Fibroblast of upper back skin (primary cell): ENCODE results near the gene RNASE9.
"Not testable (repeated sequence)": the region's sequence is repeated elsewhere in the genome, so short reads cannot be mapped to it uniquely, and the experiment has no call there.

Source experiments
- DNase-seq: peaks from one replicate; pipeline ENCODE4 v3.0.0-alpha.2; 2013

The RNASE9 gene

DNA sequence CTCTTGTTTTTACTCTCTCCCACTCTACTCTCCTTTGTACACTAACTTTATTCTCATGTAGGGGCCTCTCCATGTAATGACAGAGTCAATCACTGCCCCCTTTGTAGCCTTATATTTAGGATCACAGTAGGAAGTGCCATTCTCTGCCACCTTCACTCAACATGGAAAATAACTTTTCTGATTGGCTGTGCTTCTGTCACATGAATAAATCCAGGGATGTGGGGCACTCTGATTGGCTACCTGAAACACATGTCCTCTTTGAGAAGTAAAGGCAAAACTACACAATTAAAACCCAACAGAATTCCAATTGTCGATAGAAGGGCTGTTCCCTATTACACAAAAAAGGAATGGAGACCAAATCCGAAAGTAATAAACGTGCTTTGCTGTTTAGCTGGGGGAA is at the start of gene RNASE9:
RNASE9 (minus strand) TSS at position 87 of the 400 bp plus-strand sequence.
- DNase-seq, result no peak

DNA sequence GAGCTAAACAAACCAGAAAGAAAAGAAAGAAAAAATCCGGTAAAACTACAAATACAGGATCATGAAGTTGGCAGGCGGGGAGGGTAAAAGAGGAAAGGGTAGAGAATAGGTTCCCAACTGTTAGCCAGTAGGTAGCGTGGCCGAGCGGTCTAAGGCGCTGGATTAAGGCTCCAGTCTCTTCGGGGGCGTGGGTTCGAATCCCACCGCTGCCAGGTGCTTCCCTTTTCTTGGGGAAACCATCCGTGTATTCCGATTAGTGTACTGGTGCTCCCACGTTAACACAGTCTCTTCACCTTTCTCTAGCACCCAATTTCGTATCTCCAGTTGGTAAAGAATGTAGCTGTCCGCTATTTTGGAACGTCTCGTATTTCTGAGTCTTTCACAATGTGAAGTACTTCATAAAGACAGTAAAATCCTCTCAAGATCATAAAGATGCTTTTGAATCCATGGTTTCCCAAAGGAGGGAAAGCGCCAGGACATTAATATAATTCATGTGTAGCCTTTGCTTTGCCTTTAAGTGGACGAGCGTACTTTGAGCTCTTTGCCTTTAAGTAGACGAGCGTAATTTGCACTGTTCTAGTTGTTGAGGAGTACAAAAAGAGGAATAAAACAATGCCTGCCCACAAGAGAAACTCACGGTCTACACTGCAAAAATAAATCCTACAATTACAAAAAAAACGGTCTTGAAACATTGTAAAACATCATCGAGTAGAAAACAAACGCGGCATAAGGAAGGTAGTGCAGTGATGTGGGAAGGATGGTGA is 49.3 kb upstream of the RNASE9 start:
- peak; percentile 86 for DNase-seq

DNA sequence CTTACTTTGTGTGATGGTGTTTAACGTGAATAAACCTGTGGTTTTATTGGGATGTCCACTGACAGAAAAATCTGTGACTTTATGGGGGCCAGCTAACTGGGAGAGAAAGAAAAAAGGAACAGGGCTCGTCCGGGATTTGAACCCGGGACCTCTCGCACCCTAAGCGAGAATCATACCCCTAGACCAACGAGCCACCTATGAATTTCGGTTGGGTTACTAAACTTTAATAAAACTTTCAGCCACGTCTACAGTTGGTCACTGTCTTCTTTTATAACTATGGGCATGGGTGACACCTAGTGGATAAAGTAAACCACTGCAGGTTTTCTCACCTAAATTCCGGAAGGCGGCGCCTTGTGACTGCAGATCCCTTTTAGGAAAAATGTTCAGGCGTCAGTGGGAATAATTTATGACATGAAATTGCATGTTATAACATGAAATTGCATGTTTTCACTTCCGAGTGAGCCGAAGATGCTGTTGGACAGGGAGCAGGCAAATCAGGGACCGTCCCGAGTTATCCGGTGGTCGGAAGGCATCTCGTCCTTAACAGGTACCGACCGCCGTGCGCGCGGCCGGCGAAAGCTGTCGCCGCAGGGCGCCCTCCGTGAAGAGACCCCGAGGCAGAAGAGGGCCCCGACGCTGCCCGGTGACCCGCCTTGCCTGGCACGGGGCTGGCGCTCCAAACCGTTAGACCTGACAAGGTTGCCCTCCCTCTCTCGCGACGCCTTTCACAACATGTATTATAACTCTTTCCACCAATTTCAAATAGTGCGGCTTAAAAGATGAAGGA is 48.6 kb upstream of the RNASE9 start:
- DNase-seq, result peak; percentile 92

DNA sequence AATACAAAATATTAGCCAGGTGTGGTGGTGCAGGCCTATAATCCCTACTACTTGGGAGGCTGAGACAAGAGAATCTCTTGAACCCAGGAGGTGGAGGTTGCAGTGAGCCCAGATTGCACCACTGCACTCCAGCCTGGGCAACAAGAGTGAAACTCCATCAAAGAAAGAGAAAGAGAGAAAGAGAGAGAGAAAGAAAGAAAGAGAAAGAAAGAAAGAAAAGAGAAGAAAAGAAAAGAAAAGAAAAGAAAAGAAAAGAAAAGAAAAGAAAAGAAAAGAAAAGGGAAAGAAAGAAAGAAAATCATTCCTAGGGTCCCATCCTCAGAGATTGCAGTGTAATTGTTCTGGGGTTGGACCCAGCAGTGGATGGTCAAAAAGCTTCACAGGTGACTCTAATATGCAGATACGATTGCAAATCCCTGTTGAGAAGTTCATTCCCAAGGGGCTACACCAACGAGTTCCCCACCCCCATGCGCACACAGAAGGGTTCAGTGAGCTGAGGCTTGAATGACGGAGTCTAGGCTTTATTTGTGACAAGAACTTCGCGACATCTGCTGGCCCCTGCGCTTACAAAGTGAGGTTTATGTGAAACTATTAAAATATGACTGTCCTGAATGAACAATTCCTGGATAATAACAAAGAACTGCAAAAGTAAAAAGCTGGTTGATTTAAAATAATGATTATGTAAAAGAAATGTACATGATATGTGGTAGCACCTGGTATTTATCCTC is 47.7 kb upstream of the RNASE9 start:
- DNase-seq, result no peak

GRCh38 chr14:20607617-20608016 is 46.8 kb upstream of the RNASE9 start:
- DNase-seq, result no peak

- DNase-seq, result no peak
Observed at GRCh38 chr14:20606902-20607242, 46.0 kb upstream of the RNASE9 start.

GRCh38 chr14:20606190-20606901 is 45.5 kb upstream of the RNASE9 start:
- peak; percentile 10 for DNase-seq

DNA sequence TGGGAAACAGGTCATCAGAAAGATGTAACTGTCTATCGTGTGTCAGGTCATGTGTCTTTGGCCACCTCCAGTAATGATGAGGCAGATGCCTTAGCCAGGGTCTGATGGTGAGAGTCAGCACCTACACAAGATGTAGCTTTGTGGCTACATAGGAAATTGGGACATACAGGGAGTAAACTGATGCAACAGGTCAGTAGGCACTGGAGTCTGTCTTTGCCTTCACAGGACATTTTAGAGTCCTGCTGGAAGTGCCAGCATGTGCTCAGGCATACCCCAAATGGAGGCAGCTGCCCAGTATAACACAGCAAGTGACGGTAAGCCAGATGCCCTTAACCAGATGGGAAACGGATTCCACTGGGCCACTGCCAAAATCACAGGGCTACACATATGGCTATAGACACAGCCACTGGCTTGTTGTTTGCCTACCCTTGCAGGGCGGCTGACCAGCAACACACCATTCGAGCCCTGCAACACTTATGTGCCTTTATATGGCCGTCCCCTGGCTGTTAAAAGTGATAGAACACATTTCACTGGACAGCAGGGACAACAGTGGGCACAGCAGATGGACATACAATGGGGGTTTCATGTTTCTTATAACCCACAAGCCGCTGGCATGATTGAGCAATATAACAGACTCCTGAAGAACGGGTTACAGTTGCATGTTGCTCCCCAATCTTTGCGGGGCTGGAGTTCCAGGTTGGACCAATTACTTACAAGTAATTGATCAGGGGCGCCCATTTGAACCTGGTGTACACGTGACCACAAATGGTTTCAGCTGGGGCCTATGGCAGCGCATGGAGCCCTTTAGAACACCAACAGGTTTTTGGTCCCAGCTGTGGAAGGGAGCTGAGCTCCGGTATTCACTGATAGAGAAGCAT is 43.2 kb upstream of the RNASE9 start:
- no peak for DNase-seq

DNA sequence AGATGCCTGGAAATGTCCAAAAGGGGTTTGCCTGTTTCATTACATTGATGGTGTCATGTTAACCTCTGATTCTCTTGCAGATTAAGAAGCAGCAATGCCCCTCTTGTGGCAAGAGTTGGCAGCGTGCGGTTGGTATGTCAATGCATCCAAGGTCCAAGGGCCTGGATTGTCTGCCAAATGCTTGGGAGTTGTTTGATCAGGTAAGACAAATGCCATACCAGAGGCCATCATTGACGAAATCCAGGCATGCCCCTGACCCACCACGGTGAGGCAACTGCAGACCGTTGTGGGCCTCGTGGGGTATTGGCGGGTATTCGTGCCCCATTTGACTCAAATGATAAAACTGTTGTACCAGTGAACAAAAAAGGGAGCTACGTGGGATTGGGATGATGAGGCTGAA is 41.7 kb upstream of the RNASE9 start:
- DNase-seq, result no peak

- no peak for DNase-seq
Observed at GRCh38 chr14:20601522-20601921, 40.7 kb upstream of the RNASE9 start.

- no peak for DNase-seq
Observed at GRCh38 chr14:20597108-20597507, 36.3 kb upstream of the RNASE9 start.

DNA sequence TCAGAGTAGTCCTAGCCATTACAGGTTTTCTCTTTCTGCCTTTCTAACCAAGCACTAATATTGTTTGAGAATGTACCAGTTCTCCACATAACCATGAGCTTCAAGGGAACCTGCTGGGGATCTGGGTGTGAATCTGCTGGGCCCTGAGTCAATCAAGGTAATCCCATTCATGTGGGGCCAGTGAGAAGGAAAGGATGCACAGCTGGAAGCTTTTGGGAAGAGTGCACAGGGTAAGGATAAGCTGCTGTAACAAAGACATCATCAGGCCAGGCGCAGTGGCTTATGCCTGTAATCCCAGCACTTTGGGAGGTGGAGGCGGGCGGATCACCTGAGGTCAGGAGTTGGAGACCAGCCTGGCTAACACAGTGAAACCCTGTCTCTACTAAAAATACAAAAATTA is 34.9 kb upstream of the RNASE9 start:
- not testable (repeated sequence) for DNase-seq

- DNase-seq, result no peak
Observed at GRCh38 chr14:20592574-20592973, 31.7 kb upstream of the RNASE9 start.

DNA sequence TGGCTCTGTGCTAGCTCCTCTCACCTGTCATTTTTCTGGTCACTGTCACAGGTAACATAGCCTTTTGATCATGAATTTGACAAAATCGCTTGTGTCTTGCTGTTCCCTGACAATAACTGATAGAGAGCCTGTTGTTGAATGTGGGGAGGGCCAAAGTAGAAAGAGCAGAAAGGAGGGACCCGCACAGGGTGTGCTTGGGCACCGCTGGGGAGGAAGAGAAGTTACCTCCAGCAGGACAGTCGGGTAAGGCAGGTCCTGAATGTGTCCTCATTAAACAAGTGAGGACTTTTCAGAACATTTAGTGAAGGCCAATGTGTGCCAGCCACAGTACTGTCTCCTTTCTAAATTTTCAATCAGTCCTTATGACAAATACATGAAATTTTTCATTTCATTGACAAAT is 30.4 kb upstream of the RNASE9 start, which contains the start of gene RNASE12:
RNASE12 (minus strand) TSS at position 142 of the 400 bp plus-strand sequence. CDS start 653 bp downstream, outside the sequence.
- DNase-seq, result no peak

- DNase-seq, result no peak
Observed at GRCh38 chr14:20587489-20588154, 26.8 kb upstream of the RNASE9 start, which contains the start of gene RNASE11. TSS of gene RNASE11 (minus strand) at chr14:20588001.

DNA sequence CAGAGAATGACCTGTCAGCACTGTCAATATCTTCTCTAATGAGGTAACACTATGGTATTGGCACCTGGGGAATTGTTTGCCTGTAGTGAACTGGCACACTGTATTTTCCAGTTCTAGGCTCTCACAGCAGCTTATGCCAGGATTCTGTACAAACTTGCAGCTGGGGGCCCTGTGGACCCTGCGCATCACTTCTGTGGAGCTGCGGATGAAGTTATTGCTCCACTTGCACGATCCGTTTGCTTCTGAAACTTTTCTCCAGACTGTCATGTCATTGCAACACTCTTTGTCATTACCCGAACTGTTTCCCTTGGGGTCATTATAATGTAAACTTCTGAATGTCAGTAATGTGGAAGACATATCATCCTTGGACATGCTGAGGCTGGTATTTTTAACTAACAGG is 23.1 kb upstream of the RNASE9 start:
- DNase-seq, result no peak

DNA sequence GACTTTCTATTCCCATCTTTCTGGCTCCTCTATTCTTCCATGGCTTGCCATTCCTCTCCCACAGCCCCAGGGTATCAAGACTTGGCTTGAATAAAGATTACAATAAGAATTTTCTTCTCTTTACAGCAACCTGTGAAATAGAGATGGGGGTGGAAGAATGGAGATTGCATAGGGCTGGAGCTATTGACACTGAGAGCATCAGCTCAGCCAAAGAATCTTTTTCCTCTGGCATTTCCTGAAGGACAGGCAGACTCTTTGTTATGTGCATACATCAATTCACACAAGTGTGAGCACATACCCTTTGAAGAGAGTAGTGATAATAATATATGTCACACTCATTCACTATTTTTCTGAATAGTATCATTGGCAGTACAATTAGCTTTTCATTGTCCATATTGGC is 22.3 kb upstream of the RNASE9 start:
- DNase-seq, result no peak

GRCh38 chr14:20580242-20580641 is 19.4 kb upstream of the RNASE9 start:
- no peak for DNase-seq

- DNase-seq, result no peak
Observed at GRCh38 chr14:20578784-20579502, 18.1 kb upstream of the RNASE9 start.

DNA sequence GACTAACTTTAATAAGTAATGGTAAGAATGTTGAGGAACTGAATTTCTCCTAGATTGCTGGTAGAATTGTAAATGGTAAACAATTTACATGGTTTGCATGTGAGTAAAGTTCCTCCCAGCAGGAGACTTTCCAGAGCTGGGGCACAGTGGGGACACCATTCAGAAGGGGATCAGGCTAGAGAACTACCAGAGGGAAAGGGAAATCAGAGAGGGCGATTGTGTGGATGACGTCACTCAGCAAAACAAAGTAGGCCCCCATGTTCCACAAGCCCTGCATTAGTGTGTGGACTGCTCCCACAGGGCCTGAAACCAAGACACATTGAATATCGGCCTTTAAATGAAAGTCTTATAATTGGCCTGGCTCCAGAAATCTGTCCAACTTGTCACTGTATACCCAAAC is 17.5 kb upstream of the RNASE9 start:
- DNase-seq, result no peak
